ENCODE data around the gene EYA3. TPM values are rescaled to one million over a fixed set of nuclear protein-coding genes. Genes with fewer than 3 reads are reported as not detected.

EYA3 gene
- total RNA-seq, 1 experiment from 2014 or later, result 17.1 TPM

DNA sequence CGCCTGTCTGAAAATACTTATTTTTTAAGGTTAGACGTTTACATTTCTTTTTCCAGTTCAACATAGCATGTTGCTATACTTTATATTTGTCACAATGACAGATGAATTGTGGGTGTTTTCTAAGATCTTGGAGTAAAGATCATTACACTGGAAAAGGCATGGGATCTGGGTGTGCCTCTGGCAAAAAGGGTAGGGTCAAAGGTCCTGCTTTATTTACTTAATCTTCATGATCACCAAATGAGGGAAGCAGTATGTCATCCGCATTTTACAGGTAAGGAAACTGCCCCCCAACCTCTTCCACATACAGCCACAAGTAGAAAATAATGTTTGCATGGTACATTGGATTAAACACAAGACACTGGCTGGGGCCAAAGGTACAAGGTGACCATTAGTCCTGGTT is 166.1 kb downstream of the EYA3 start:
- H3K79me2 ChIP-seq (ENCODE audit: low read length), result no peaks in the 10 kb centered on the region
- no peaks in the 10 kb centered on the region for H3F3A ChIP-seq (ENCODE audit: low read length, unreplicated experiment)
- no peak overlapping the region for H3K9ac ChIP-seq (ENCODE audit: low read length)
- TF ChIP-seq EZH2 (IDR thresholded peaks at IDR 0.05; ENCODE audit: low read length, unreplicated experiment) (no peak), EZH2phosphoT487 (IDR thresholded peaks at IDR 0.05; ENCODE audit: borderline replicate concordance, low read length) (no peak)
- TF ChIP-seq, protein P1, sequence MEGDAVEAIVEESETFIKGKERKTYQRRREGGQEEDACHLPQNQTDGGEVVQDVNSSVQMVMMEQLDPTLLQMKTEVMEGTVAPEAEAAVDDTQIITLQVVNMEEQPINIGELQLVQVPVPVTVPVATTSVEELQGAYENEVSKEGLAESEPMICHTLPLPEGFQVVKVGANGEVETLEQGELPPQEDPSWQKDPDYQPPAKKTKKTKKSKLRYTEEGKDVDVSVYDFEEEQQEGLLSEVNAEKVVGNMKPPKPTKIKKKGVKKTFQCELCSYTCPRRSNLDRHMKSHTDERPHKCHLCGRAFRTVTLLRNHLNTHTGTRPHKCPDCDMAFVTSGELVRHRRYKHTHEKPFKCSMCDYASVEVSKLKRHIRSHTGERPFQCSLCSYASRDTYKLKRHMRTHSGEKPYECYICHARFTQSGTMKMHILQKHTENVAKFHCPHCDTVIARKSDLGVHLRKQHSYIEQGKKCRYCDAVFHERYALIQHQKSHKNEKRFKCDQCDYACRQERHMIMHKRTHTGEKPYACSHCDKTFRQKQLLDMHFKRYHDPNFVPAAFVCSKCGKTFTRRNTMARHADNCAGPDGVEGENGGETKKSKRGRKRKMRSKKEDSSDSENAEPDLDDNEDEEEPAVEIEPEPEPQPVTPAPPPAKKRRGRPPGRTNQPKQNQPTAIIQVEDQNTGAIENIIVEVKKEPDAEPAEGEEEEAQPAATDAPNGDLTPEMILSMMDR (conservative IDR thresholded peaks at IDR 0.05; ENCODE audit: low read depth, low read length), result no peak
- H3K27ac ChIP-seq (ENCODE audit: low read length), result no peak overlapping the region
- intact Hi-C loops (cut with micrococcal nuclease), result no loop called here
- ChIA-PET POLR2A (ENCODE audit: unreplicated experiment) (no interaction called here), CTCF (no interaction called here)
- H2AFZ ChIP-seq (ENCODE audit: low read length), result no peak overlapping the region
- H3K9me3 ChIP-seq (ENCODE audit: low read length), result no peaks in the 10 kb centered on the region
- H3K4me2 ChIP-seq (ENCODE audit: low read length), result no peak overlapping the region
- ATAC-seq, result no peak
- DNase-seq, result no peak
- no peaks in the 10 kb centered on the region for H3K36me3 ChIP-seq (ENCODE audit: low read depth, low read length)
- H3K9me2 ChIP-seq (replicated peaks; ENCODE audit: low read length), result no peaks in the 10 kb centered on the region
- H4K20me1 ChIP-seq (ENCODE audit: low read length), result no peaks in the 10 kb centered on the region
- no peak overlapping the region for H3K4me3 ChIP-seq (ENCODE audit: low read length)
- H3K4me1 ChIP-seq (ENCODE audit: insufficient read depth, low read length), result no peaks in the 10 kb centered on the region
- no peaks in the 10 kb centered on the region for H3K27me3 ChIP-seq (ENCODE audit: low read length)
- BruUV-seq (replicated peaks), result no TSS peak

Other genes with a start within 250 kb of the EYA3 start
- gene THEMIS2, start 216.1 kb downstream of the EYA3 start, total RNA-seq (2014; rRNA removed), result 5.0 and 5.7 TPM in 2 replicates
- 139 and 171 TPM in 2 replicates for gene RPA2, start 174.0 kb downstream of the EYA3 start, total RNA-seq (2014; rRNA removed)
- 19.6 and 25.7 TPM in 2 replicates for gene SMPDL3B, start 153.6 kb downstream of the EYA3 start, total RNA-seq (2014; rRNA removed)
- 6.9 and 8.2 TPM in 2 replicates for gene XKR8, start 128.6 kb downstream of the EYA3 start, total RNA-seq (2014; rRNA removed)
- 3.9 and 4.5 TPM in 2 replicates for gene PTAFR, start 88.1 kb upstream of the EYA3 start, total RNA-seq (2014; rRNA removed)
- 63.6 and 66.0 TPM in 2 replicates for gene DNAJC8, start 144.4 kb upstream of the EYA3 start, total RNA-seq (2014; rRNA removed)
- 364 and 465 TPM in 2 replicates for gene ATP5IF1, start 147.5 kb upstream of the EYA3 start, total RNA-seq (2014; rRNA removed)
- 6.9 and 10.7 TPM in 2 replicates for gene SESN2, start 170.9 kb upstream of the EYA3 start, total RNA-seq (2014; rRNA removed)
- 10.1 and 13.6 TPM in 2 replicates for gene MED18, start 240.4 kb upstream of the EYA3 start, total RNA-seq (2014; rRNA removed)

All from PC-3 (cell line).